ENCODE results near the gene SLC7A11. TPM values are rescaled to one million over a fixed set of nuclear protein-coding genes. Genes with fewer than 3 reads are reported as not detected.

SLC7A11 gene
- total and polyA plus RNA-seq, 2 experiments from 2014 or later = 0.40 to 1.3 TPM

DNA sequence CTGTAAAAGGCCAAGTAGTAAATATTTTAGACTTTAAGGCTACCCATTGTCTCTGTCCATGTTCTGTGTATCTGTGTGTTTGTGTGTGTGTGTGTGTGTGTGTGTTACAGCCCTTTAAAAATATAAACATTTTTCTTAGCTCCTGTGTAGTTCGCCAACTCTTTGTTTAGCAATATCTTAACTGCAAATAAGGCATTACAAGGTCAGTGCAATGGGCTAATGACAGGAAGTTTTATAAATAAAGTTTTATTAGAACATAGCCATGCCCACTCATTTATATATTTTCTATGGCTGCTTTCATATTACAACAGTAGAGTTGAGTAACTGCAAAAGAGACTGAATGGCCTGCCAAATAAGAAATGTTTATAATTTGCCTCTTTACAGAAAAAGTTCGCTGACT is 5.9 kb upstream of the SLC7A11 start:
- Histone ChIP-seq H3K4me3 (no peak overlapping the region), H3K4me1 (ENCODE audit: low read depth) (peaks cover 4% of the 10 kb centered on the region), H3K36me3 (no peaks in the 10 kb centered on the region), H3K27ac (no peak overlapping the region), H3K27me3 (no peaks in the 10 kb centered on the region), H3K9me3 (ENCODE audit: low read depth) (no peaks in the 10 kb centered on the region)
- DNase-seq (ENCODE audit: low read depth in 1 of 2, low spot score in 1 of 2) = no peak
- no peak for TF ChIP-seq CTCF (IDR thresholded peaks at IDR 0.05; ENCODE audit: low read depth, low read length)

GRCh38 chr4:138247643-138248042 is 5.5 kb upstream of the SLC7A11 start:
- no peak overlapping the region for H3K27ac ChIP-seq
- H3K4me1 ChIP-seq (ENCODE audit: low read depth) = peaks cover 8% of the 10 kb centered on the region
- no peaks in the 10 kb centered on the region for H3K27me3 ChIP-seq
- no peaks in the 10 kb centered on the region for H3K36me3 ChIP-seq
- no peaks in the 10 kb centered on the region for H3K9me3 ChIP-seq (ENCODE audit: low read depth)
- no peak overlapping the region for H3K4me3 ChIP-seq
- DNase-seq (ENCODE audit: low read depth in 1 of 2, low spot score in 1 of 2) = no peak
- no peak for TF ChIP-seq CTCF (IDR thresholded peaks at IDR 0.05; ENCODE audit: low read depth, low read length)

- no peak for TF ChIP-seq CTCF (IDR thresholded peaks at IDR 0.05; ENCODE audit: low read depth, low read length)
- no peaks in the 10 kb centered on the region for H3K27me3 ChIP-seq
- no peaks in the 10 kb centered on the region for H3K36me3 ChIP-seq
- DNase-seq (ENCODE audit: low read depth in 1 of 2, low spot score in 1 of 2) = no peak
- no peaks in the 10 kb centered on the region for H3K9me3 ChIP-seq (ENCODE audit: low read depth)
- no peak overlapping the region for H3K27ac ChIP-seq
- peaks cover 17% of the 10 kb centered on the region for H3K4me1 ChIP-seq (ENCODE audit: low read depth)
- H3K4me3 ChIP-seq = no peak overlapping the region
These were observed 1.2 kb upstream of the SLC7A11 start for GRCh38 chr4:138243369-138243768.

GRCh38 chr4:138242834-138243156 is 646 bp upstream of the SLC7A11 start:
- no peak for DNase-seq (ENCODE audit: low read depth in 1 of 2, low spot score in 1 of 2)
- no peaks in the 10 kb centered on the region for H3K36me3 ChIP-seq
- peak overlapping the region; percentile 24 for H3K27ac ChIP-seq
- peaks cover 17% of the 10 kb centered on the region for H3K4me1 ChIP-seq (ENCODE audit: low read depth)
- H3K4me3 ChIP-seq = peak overlapping the region; percentile 23
- H3K27me3 ChIP-seq = no peaks in the 10 kb centered on the region
- TF ChIP-seq CTCF (IDR thresholded peaks at IDR 0.05; ENCODE audit: low read depth, low read length) = no peak
- no peaks in the 10 kb centered on the region for H3K9me3 ChIP-seq (ENCODE audit: low read depth)

- peak in 1 of 2 donors; percentile 42 for DNase-seq (ENCODE audit: low read depth in 1 of 2, low spot score in 1 of 2)
These were observed 671 bp downstream of the SLC7A11 start for GRCh38 chr4:138241281-138242075.

More at GRCh38 chr4:138241281-138242075, 671 bp downstream of the SLC7A11 start:
- H3K4me1 ChIP-seq (ENCODE audit: low read depth) = peaks cover 17% of the 10 kb centered on the region
- H3K27ac ChIP-seq = no peak overlapping the region
- H3K4me3 ChIP-seq = peak overlapping the region; percentile 23
- H3K36me3 ChIP-seq = no peaks in the 10 kb centered on the region
- no peaks in the 10 kb centered on the region for H3K27me3 ChIP-seq
- TF ChIP-seq CTCF (IDR thresholded peaks at IDR 0.05; ENCODE audit: low read depth, low read length) = no peak
- no peaks in the 10 kb centered on the region for H3K9me3 ChIP-seq (ENCODE audit: low read depth)

Data from cardiac muscle cell (in vitro differentiated cells and primary cell).